MM.1S (cell line): ENCODE results near the gene IDI2.
"Not testable (repeated sequence)": the region's sequence is repeated elsewhere in the genome, so short reads cannot be mapped to it uniquely, and the experiment has no call there.

Source experiments
- DNase-seq: peaks from one replicate; pipeline ENCODE4 v3.0.0-alpha.2; 2015
- H2AFZ ChIP-seq: fragments of 300-600 bp; sonication (generic); 2 replicates; pipeline ENCODE4 v1.6.0; 2016; ENCODE audit warnings: antibody characterized with exemption, low read length
- H3F3A ChIP-seq: fragments of 300-600 bp; sonication (generic); 2 replicates; pipeline ENCODE4 v1.6.1; 2016; ENCODE audit warnings: mild to moderate bottlenecking, antibody characterized with exemption, low read length, moderate library complexity, mixed read lengths; ENCODE audit not compliant: insufficient read depth
- H3K27ac ChIP-seq: fragments of 300-600 bp; sonication (generic); 2 replicates; pipeline ENCODE4 v1.5.1; 2016; ENCODE audit warnings: mild to moderate bottlenecking, low read length
- H3K27me3 ChIP-seq: fragments of 300-600 bp; sonication (generic); replicated peaks from 2 replicates; pipeline ENCODE4 v1.6.0; 2016; ENCODE audit warnings: low read length; ENCODE audit not compliant: insufficient read depth
- H3K36me3 ChIP-seq: fragments of 300-600 bp; sonication (generic); replicated peaks from 2 replicates; pipeline ENCODE4 v1.6.1; 2016; ENCODE audit warnings: mild to moderate bottlenecking, low read length, mixed read lengths; ENCODE audit not compliant: insufficient read depth
- H3K4me1 ChIP-seq: fragments of 300-600 bp; sonication (generic); 2 replicates; pipeline ENCODE4 v1.6.1; 2016; ENCODE audit warnings: low read length, mixed read lengths
- H3K4me2 ChIP-seq: fragments of 300-600 bp; sonication (generic); 2 replicates; pipeline ENCODE4 v1.6.0; 2016; ENCODE audit warnings: low read depth, low read length
- H3K4me3 ChIP-seq: fragments of 300-600 bp; sonication (generic); 2 replicates; pipeline ENCODE4 v1.5.1; 2016; ENCODE audit warnings: low read length, mixed read lengths
- H3K79me2 ChIP-seq: fragments of 300-600 bp; sonication (generic); 2 replicates; pipeline ENCODE4 v1.6.1; 2016; ENCODE audit warnings: mixed run types, low read length, mixed read lengths
- H3K9ac ChIP-seq: fragments of 300-600 bp; sonication (generic); 2 replicates; pipeline ENCODE4 v1.6.1; 2016; ENCODE audit warnings: low read length, mixed read lengths
- H3K9me2 ChIP-seq: fragments of 300-600 bp; sonication (generic); replicated peaks from 2 replicates; pipeline ENCODE4 v1.6.1; 2016; ENCODE audit warnings: mild to moderate bottlenecking, low read length, mixed read lengths; ENCODE audit not compliant: insufficient read depth
- H3K9me3 ChIP-seq: fragments of 300-600 bp; sonication (generic); replicated peaks from 2 replicates; pipeline ENCODE4 v1.6.1; 2016; ENCODE audit warnings: mild to moderate bottlenecking, low read length, mixed read lengths; ENCODE audit not compliant: insufficient read depth
- H4K20me1 ChIP-seq: fragments of 300-600 bp; sonication (generic); 2 replicates; pipeline ENCODE4 v1.6.1; 2016; ENCODE audit warnings: mild to moderate bottlenecking, low read length, moderate library complexity, mixed read lengths; ENCODE audit not compliant: insufficient read depth
- EZH2 ChIP-seq: fragments of 300-600 bp; sonication (generic); optimal IDR thresholded peaks from 2 replicates; pipeline ENCODE3; 2017; ENCODE audit warnings: low read depth, mild to moderate bottlenecking, antibody characterized with exemption, low read length, mixed read lengths
- EZH2phosphoT487 ChIP-seq: fragments of 300-600 bp; sonication (generic); IDR thresholded peaks from 2 replicates; pipeline ENCODE4 v1.6.1; 2018; ENCODE audit warnings: antibody characterized with exemption, low read length
- TF ChIP-seq, protein P1 (sequence below): fragments of 300-600 bp; sonication (generic); IDR thresholded peaks from 2 replicates; pipeline ENCODE4 v1.5.1; 2016; ENCODE audit warnings: antibody characterized with exemption, low read length, mixed read lengths

Gene IDI2

DNA sequence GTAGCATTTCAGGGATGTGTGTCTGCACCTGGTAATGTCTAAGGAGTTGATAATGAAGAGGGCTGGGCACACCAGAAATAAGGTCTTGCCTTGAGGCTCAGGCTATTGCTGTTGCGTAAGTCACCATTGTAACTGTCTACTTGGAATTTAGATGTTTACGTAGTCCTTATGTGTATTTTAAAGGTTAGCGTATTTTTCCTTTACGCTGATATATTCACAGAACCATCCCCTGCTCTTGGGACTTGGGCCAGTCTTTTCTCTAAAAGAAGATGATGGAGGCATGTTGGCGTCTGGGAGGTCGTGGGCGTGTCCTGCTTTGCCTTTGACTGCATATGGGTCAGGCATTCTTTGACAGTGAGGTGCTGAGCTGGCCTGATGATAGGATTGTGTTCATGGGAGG lies 45.3 kb upstream of the IDI2 start:
- H3K27me3 ChIP-seq = no peaks in the 10 kb centered on the region
- DNase-seq = no peak

DNA sequence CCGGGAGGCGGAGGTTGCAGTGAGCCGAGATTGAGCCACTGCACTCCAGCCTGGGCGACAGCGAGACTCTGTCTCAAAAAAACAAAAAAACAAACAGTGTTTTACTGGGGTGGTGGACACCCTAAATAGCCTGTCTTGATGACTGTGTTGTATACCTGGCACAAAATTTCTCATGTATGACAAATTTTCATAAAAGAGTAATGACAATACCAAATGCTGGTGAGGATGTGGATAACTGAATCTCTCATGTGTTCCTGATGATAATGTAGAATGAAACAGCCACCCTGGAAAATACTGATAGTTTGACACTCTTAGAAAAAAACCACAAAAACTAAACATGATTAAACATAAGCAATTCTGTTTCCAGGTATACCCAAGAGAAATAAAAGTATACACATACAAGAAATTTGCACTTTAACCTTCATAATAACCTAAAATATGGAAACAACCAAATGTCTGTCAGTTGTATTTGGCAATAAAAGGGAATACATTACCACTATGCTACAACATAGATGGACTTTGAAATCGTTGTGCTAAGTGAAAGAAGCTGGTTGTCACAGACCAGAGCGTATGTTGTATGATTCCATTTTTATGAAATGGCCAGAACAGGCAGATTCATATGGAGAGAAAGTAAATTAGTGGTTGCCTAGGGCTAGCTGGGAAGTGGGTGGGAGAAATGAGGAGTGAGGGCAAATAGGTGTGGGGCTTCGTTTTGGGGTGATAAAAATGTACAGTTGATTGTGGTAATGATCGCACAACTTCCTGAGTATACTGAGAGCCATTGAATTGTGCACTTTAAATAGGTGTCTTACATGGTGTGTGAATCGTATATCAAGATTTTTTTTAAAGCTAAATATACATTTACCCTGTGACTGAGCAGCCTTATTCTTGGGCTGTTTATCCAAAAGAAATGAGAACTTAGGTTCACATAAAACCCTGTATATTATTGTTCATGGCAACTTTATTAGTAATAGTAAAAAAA lies 43.0 kb upstream of the IDI2 start:
- H3K27ac ChIP-seq = no peak overlapping the region
- H3K27me3 ChIP-seq = no peaks in the 10 kb centered on the region
- DNase-seq = no peak
- no peak overlapping the region for H2AFZ ChIP-seq
- H3K79me2 ChIP-seq = peaks cover 10% of the 10 kb centered on the region; the same call in 1 of the 2 replicates
- no peak for TF ChIP-seq EZH2phosphoT487
- no peak for TF ChIP-seq EZH2
- TF ChIP-seq, protein P1, sequence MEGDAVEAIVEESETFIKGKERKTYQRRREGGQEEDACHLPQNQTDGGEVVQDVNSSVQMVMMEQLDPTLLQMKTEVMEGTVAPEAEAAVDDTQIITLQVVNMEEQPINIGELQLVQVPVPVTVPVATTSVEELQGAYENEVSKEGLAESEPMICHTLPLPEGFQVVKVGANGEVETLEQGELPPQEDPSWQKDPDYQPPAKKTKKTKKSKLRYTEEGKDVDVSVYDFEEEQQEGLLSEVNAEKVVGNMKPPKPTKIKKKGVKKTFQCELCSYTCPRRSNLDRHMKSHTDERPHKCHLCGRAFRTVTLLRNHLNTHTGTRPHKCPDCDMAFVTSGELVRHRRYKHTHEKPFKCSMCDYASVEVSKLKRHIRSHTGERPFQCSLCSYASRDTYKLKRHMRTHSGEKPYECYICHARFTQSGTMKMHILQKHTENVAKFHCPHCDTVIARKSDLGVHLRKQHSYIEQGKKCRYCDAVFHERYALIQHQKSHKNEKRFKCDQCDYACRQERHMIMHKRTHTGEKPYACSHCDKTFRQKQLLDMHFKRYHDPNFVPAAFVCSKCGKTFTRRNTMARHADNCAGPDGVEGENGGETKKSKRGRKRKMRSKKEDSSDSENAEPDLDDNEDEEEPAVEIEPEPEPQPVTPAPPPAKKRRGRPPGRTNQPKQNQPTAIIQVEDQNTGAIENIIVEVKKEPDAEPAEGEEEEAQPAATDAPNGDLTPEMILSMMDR = no peak
- H3K36me3 ChIP-seq = no peaks in the 10 kb centered on the region
- no peak overlapping the region for H3K4me2 ChIP-seq
- H3K9me3 ChIP-seq = no peaks in the 10 kb centered on the region
- no peaks in the 10 kb centered on the region for H3K9me2 ChIP-seq
- no peak overlapping the region for H3K4me3 ChIP-seq
- no peaks in the 10 kb centered on the region for H4K20me1 ChIP-seq
- H3K4me1 ChIP-seq = no peaks in the 10 kb centered on the region
- H3F3A ChIP-seq = no peaks in the 10 kb centered on the region
- no peak overlapping the region for H3K9ac ChIP-seq

More for the DNA sequence above, 45.3 kb upstream of the IDI2 start:
- Histone ChIP-seq H3K9me3 (no peaks in the 10 kb centered on the region), H2AFZ (no peak overlapping the region), H3K4me1 (no peaks in the 10 kb centered on the region), H3F3A (no peaks in the 10 kb centered on the region), H3K4me3 (no peak overlapping the region), H3K4me2 (no peak overlapping the region), H3K79me2 (peaks cover 19% of the 10 kb centered on the region; the same call in 1 of the 2 replicates), H3K27ac (no peak overlapping the region), H4K20me1 (no peaks in the 10 kb centered on the region), H3K36me3 (no peaks in the 10 kb centered on the region), H3K9me2 (no peaks in the 10 kb centered on the region), H3K9ac (no peak overlapping the region)
- TF ChIP-seq, protein P1 = no peak
- TF ChIP-seq EZH2 (no peak), EZH2phosphoT487 (no peak)

DNA sequence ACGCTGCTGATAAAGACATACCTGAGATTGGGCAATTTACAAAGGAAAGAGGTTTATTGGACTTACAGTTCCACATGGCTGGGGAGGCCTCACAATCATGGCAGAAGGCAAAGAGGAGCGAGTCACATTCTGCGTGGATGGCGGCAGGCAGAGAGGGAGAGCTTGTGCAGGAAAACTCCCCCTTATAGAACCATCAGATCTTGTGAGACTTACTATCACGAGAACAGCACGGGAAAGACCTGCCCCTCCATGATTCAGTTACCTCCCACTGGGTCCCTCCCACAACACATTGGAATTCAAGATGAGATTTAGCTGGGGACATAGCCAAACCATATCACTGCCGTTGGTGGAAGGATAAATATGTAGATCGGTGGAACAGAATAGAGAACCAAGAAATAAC lies 41.1 kb upstream of the IDI2 start:
- not testable (repeated sequence) for H2AFZ ChIP-seq, H3K4me1 ChIP-seq, H3F3A ChIP-seq, H3K27me3 ChIP-seq, H3K36me3 ChIP-seq, H3K9me2 ChIP-seq, H4K20me1 ChIP-seq, H3K9ac ChIP-seq, H3K27ac ChIP-seq, H3K9me3 ChIP-seq, H3K4me2 ChIP-seq, DNase-seq, H3K4me3 ChIP-seq
- H3K79me2 ChIP-seq = peaks cover 23% of the 10 kb centered on the region

DNA sequence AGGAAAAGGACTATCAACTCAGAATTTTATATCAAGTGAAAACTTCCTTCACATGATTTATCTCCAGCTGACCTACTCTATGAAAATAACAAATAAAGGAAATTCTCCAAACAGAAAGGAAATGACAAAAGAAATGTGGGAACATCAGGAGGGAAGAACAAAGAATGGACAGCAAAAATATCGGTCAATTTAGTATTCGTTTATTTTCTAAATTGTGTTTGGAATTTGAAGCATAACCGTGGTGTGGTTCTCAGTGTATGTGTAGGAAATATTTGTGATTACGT lies 39.2 kb upstream of the IDI2 start:
- no peak overlapping the region for H3K4me3 ChIP-seq
- no peaks in the 10 kb centered on the region for H3K4me1 ChIP-seq
- H3K9ac ChIP-seq = no peak overlapping the region
- no peak overlapping the region for H3K27ac ChIP-seq
- TF ChIP-seq EZH2phosphoT487 = no peak
- TF ChIP-seq, protein P1 = no peak
- TF ChIP-seq EZH2 = no peak
- H2AFZ ChIP-seq = no peak overlapping the region
- no peaks in the 10 kb centered on the region for H3F3A ChIP-seq
- DNase-seq = no peak
- H3K79me2 ChIP-seq = peaks cover 31% of the 10 kb centered on the region
- H3K36me3 ChIP-seq = no peaks in the 10 kb centered on the region
- H3K9me2 ChIP-seq = no peaks in the 10 kb centered on the region
- H4K20me1 ChIP-seq = no peaks in the 10 kb centered on the region
- H3K9me3 ChIP-seq = no peaks in the 10 kb centered on the region
- H3K27me3 ChIP-seq = no peaks in the 10 kb centered on the region
- no peak overlapping the region for H3K4me2 ChIP-seq
